B cell (primary cell): Measurements from ENCODE around the gene C1QBP. TPM values are rescaled to one million over a fixed set of nuclear protein-coding genes. Genes with fewer than 3 reads are reported as not detected.
"Not testable (repeated sequence)": the region's sequence is repeated elsewhere in the genome, so short reads cannot be mapped to it uniquely, and the experiment has no call there.

ENCODE experiments used
- ATAC-seq: fragments of 200-7000 bp; cut with Tn5 transposase; one replicate; pipeline ENCODE4 v1.10.0; 2021; ENCODE audit warnings: low read depth, mild to moderate bottlenecking, moderate number of reproducible peaks, moderate library complexity
- CTCF ChIA-PET: fragments of 350-600 bp; sonication (Branson Sonifier 250); formaldehyde crosslinking; loops from one replicate; lab custom pipeline; 2021; ENCODE audit warnings: antibody characterized with exemption, inconsistent platforms; lab: Charles Lee
- POLR2A ChIA-PET: fragments of 350-600 bp; sonication (Branson Sonifier 250); formaldehyde crosslinking; loops from one replicate; lab custom pipeline; 2021; ENCODE audit warnings: antibody characterized with exemption; lab: Charles Lee
- DNase-seq: peaks from one replicate; pipeline ENCODE4 v3.0.0; 2013
- H2AFZ ChIP-seq: 2 replicates; pipeline ENCODE4 v1.6.1; 2012; ENCODE audit warnings: mild to moderate bottlenecking, low read depth, low read length; ENCODE audit not compliant: insufficient read depth, poor library complexity, severe bottlenecking
- H3K27ac ChIP-seq, 2 donors: 1 replicate in 1 of 2; 2 replicates in 1 of 2; pipeline ENCODE4 v1.5.1; 2012 to 2013; ENCODE audit warnings: low read length in 2 of 2, mild to moderate bottlenecking in 2 of 2, moderate library complexity in 1 of 2
- H3K27me3 ChIP-seq, 4 experiments: fragments of 200-600 bp in 1 of 4; sonication (generic) in 1 of 4; replicated peaks in 1 of 4; 1 replicate in 2 of 4; 2 replicates in 2 of 4; pipeline versions ENCODE4 v1.6.1 to v1.7.0; 2013 to 2016; ENCODE audit warnings: low read length in 3 of 4, mild to moderate bottlenecking in 2 of 4, mixed read lengths in 1 of 4, moderate library complexity in 1 of 4; ENCODE audit not compliant: insufficient read depth in 4 of 4, control insufficient read depth in 3 of 4; ENCODE audit errors: control extremely low read depth in 1 of 4
- H3K36me3 ChIP-seq, 2 experiments: replicated peaks in 1 of 2; 1 replicate in 1 of 2; 2 replicates in 1 of 2; pipeline versions ENCODE4 v1.6.1 to v1.7.1; 2013; ENCODE audit warnings: low read length in 1 of 2; ENCODE audit not compliant: insufficient read depth in 2 of 2, control insufficient read depth in 1 of 2; ENCODE audit errors: control extremely low read depth in 1 of 2, extremely low read depth in 1 of 2
- H3K4me1 ChIP-seq, 2 donors: fragments of 200-600 bp in 1 of 2; sonication (generic) in 1 of 2; 1 replicate in 1 of 2; 2 replicates in 1 of 2; pipeline versions ENCODE4 v1.5.1 to v1.6.1; 2013 to 2017; ENCODE audit warnings: low read length in 2 of 2; ENCODE audit not compliant: control insufficient read depth in 2 of 2, insufficient read depth in 2 of 2
- H3K4me2 ChIP-seq: replicated peaks from 2 replicates; pipeline ENCODE3; 2012; ENCODE audit warnings: mild to moderate bottlenecking, low read depth, low read length; ENCODE audit not compliant: poor library complexity, severe bottlenecking
- H3K4me3 ChIP-seq, 5 experiments: fragments of 200-600 bp in 1 of 5; sonication (generic) in 1 of 5; 1 replicate in 3 of 5; 2 replicates in 2 of 5; pipeline versions ENCODE4 v1.5.1 to v1.7.0; 2011 to 2016; ENCODE audit warnings: low read length in 4 of 5, mild to moderate bottlenecking in 4 of 5, low read depth in 2 of 5, control low read depth in 1 of 5, moderate library complexity in 1 of 5; ENCODE audit not compliant: insufficient read depth in 1 of 5; ENCODE audit errors: control extremely low read depth in 1 of 5, extremely low read depth in 1 of 5
- H3K79me2 ChIP-seq: fragments of 200-600 bp; sonication (generic); one replicate; pipeline ENCODE4 v1.6.0; 2016; ENCODE audit warnings: low read length; ENCODE audit not compliant: control insufficient read depth, insufficient read depth
- H3K9ac ChIP-seq: fragments of 200-600 bp; sonication (generic); 2 replicates; pipeline ENCODE4 v1.6.1; 2017; ENCODE audit warnings: mild to moderate bottlenecking, low read length, moderate library complexity
- H3K9me3 ChIP-seq, 3 donors: one replicate each; pipeline versions ENCODE4 v1.6.1 to v1.7.1; 2013; ENCODE audit warnings: low read length in 2 of 3; ENCODE audit not compliant: control insufficient read depth in 2 of 3, insufficient read depth in 1 of 3; ENCODE audit errors: control extremely low read depth in 1 of 3
- H4K20me1 ChIP-seq: 2 replicates; pipeline ENCODE4 v1.6.0; 2012; ENCODE audit warnings: mild to moderate bottlenecking, low read length; ENCODE audit not compliant: insufficient read depth, control insufficient read depth, poor library complexity, severe bottlenecking
- H3K27ac Mint-ChIP-seq: one replicate; pipeline ENCODE4 v1.8.0; 2021; ENCODE audit warnings: mixed read lengths
- H3K27me3 Mint-ChIP-seq: one replicate; pipeline ENCODE4 v1.8.0; 2021; ENCODE audit warnings: mixed read lengths
- H3K4me1 Mint-ChIP-seq: one replicate; pipeline ENCODE4 v1.8.0; 2021; ENCODE audit warnings: mixed read lengths
- H3K4me3 Mint-ChIP-seq: one replicate; pipeline ENCODE4 v1.8.0; 2021; ENCODE audit warnings: mixed read lengths
- H3K9me3 Mint-ChIP-seq: one replicate; pipeline ENCODE4 v1.8.0; 2022; ENCODE audit warnings: mixed read lengths; ENCODE audit not compliant: insufficient read depth
- CTCF ChIP-seq: fragments of 200-600 bp; IDR thresholded peaks from one replicate; pipeline ENCODE4 v1.8.0; 2022; ENCODE audit warnings: antibody characterized with exemption, mild to moderate bottlenecking
- EZH2 ChIP-seq: IDR thresholded peaks from 2 replicates; pipeline ENCODE4 v1.6.1; 2012; ENCODE audit warnings: borderline replicate concordance, low read depth, mild to moderate bottlenecking, moderate library complexity, low read length; ENCODE audit not compliant: insufficient read depth, poor library complexity, severe bottlenecking
- WGBS: methylation state at CpG from one replicate; pipeline ENCODE4 v1.1.5; 2013; ENCODE audit warnings: missing lambda C conversion rate; ENCODE audit not compliant: insufficient coverage; 5-methylcytosine and 5-hydroxymethylcytosine counted together
- intact Hi-C: fragments of 100-400 bp; cut with micrococcal nuclease; formaldehyde crosslinking; loops from one replicate; pipeline ENCODE4 v1.10.0; 2022
- polyA plus RNA-seq: library from polyadenylated mRNA; depleted of rRNA; stranded (reverse); fragments of >200 nt; gene quantifications from 2 replicates; pipeline ENCODE4 v1.2.3, GENCODE V29; 2012
- total RNA-seq, 2 donors: library from RNA; stranded (reverse); fragments of 120-200 nt in 1 of 2; gene quantifications; 1 replicate in 1 of 2; 2 replicates in 1 of 2; pipeline versions ENCODE4 v1.2.3 to v1.2.4, GENCODE V29; 2013 to 2022

The C1QBP gene
- total and polyA plus RNA-seq, 2 donors (not counting 1 experiment from before 2014, with no cell fraction given), result 60.3 to 62.2 TPM

DNA sequence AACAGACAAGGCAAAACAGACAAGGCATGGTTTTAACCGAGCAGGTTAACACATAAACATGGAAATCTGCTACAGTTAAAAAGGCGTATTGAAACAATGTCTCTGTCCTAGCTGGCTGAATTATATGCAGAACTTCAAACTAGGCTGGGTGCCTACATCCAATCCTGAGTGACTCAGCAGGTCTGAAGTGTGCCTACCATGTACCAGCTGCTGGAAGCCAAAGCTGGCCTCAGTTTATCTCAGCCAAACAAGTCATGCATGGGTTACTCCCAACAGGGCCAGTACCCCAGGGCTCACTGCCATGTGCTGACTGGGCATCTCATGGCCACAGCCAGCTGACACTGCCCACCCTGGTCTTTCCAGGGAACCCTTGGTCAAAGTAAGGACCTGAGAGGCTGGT lies 4.0 kb downstream of the C1QBP start:
- Histone ChIP-seq H3K79me2 (peaks cover 53% of the 10 kb centered on the region), H4K20me1 (peaks cover 16% of the 10 kb centered on the region), H3K4me1 (peaks cover 14 to 26% of the 10 kb centered on the region in 2 donors), H3K27ac (peak overlapping the region in 1 of 2 donors; percentile 9), H3K9ac (no peak overlapping the region), H3K4me3 (no peak overlapping the region), H3K36me3 (peaks cover 1 to 63% of the 10 kb centered on the region in 2 experiments), H3K9me3 (no peaks in the 10 kb centered on the region), H3K4me2 (no peak overlapping the region), H3K27me3 (no peaks in the 10 kb centered on the region), H2AFZ (no peak overlapping the region)
- DNase-seq (no peak), ATAC-seq (no peak)
- POLR2A ChIA-PET, result interaction anchor here (1.0 kb wide), 1 partner anchor 15 kb away, joined by 8 read pairs; the partner anchor contains the start of genes NUP88 and RPAIN
- Mint-ChIP-seq H3K4me1 (peaks cover 28% of the 10 kb centered on the region), H3K27me3 (no peaks in the 10 kb centered on the region), H3K9me3 (no peaks in the 10 kb centered on the region), H3K4me3 (no peak overlapping the region), H3K27ac (no peak overlapping the region)
- WGBS, result 100% methylated on average over 2 of the region's 2 CpGs
- intact Hi-C loops, result no loop called here
- CTCF ChIA-PET, result interaction anchor here (0.7 kb wide), 1 partner anchor 11 kb away, joined by 3 read pairs; no protein-coding TSS in a partner anchor
- TF ChIP-seq EZH2 (no peak), CTCF (no peak)

DNA sequence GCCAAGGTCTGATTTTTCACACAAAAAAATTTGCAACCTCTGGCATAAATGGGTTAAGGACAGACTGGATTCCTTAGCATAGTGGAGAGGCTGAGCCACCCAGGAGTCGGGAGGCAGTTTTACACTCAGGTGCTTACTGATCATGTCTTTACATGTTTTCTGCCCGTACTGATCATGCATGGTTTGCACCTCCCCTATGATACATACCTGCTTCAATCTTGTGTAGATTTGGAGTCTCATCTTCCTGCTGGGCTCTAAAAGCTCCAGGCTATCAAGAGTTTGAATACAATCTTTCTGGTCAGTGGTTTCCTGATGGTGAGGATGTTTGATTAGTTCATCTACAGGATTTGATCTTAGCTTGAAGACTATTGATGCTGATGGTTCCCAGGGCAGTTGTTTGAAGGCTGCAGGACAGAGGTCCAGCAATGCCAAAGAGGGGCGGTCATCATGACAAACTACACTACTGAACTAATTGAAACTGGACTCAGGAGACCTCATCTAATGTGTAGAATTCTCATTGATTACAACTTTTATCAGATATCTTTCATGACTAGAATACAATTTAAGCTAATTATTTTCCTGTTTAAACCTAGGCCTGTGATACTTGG lies 6.9 kb downstream of the C1QBP start:
- Mint-ChIP-seq H3K27ac (peak overlapping the region; percentile 17), H3K4me3 (no peak overlapping the region), H3K27me3 (no peaks in the 10 kb centered on the region), H3K9me3 (no peaks in the 10 kb centered on the region), H3K4me1 (peaks cover 13% of the 10 kb centered on the region)
- peaks cover 54% of the 10 kb centered on the region for H3K79me2 ChIP-seq
- intact Hi-C loops, result no loop called here
- H2AFZ ChIP-seq, result no peak overlapping the region
- WGBS, result 83% methylated on average over 1 of the region's 3 CpGs
- no peak overlapping the region for H3K4me3 ChIP-seq
- DNase-seq (no peak), ATAC-seq (no peak)
- H3K9ac ChIP-seq, result no peak overlapping the region
- peaks cover 0 to 84% of the 10 kb centered on the region in 2 experiments for H3K36me3 ChIP-seq
- H4K20me1 ChIP-seq, result peaks cover 35% of the 10 kb centered on the region
- POLR2A ChIA-PET, result no interaction called here
- no peak overlapping the region for H3K27ac ChIP-seq
- CTCF ChIA-PET, result interaction anchor here (1.8 kb wide), 1 partner anchor 9 kb away, joined by 7 read pairs; no protein-coding TSS in a partner anchor
- no peaks in the 10 kb centered on the region for H3K27me3 ChIP-seq
- no peak overlapping the region for H3K4me2 ChIP-seq
- H3K4me1 ChIP-seq, result peaks cover 0 to 3% of the 10 kb centered on the region in 2 donors
- no peaks in the 10 kb centered on the region for H3K9me3 ChIP-seq
- TF ChIP-seq EZH2 (no peak), CTCF (no peak)

DNA sequence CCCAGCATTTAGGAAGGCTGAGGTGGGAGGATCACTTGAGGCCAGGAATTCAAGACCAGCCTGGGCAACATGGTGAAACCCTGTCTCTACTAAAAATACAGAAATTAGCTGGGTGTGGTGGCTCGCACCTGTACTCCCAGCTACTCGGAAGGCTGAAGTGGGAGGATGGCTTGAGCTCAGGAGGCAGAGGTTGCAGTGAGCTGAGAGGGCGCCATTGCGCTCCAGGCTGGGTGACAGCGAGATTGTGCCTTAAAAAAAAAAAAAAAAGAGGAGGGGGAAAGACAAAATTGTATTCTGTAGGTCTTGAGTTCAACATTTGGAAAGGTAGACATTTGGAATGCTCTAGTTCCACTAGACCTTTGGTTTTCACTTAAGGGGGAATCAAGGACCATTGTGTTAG lies 7.7 kb downstream of the C1QBP start:
- H3K4me3 Mint-ChIP-seq, H3K9me3 Mint-ChIP-seq, H3K9me3 ChIP-seq, H3K27me3 ChIP-seq, H3K4me1 ChIP-seq, H3K4me3 ChIP-seq, H2AFZ ChIP-seq, H3K4me1 Mint-ChIP-seq, H3K27me3 Mint-ChIP-seq, POLR2A ChIA-PET, H3K4me2 ChIP-seq, CTCF ChIA-PET, DNase-seq, H3K27ac ChIP-seq, intact Hi-C loops, H3K9ac ChIP-seq, ATAC-seq: not testable (repeated sequence)
- peaks cover 37% of the 10 kb centered on the region for H4K20me1 ChIP-seq
- H3K27ac Mint-ChIP-seq, result peak overlapping the region; percentile 67
- peaks cover 0 to 88% of the 10 kb centered on the region in 2 experiments for H3K36me3 ChIP-seq
- WGBS, result 73% methylated on average over 3 of the region's 5 CpGs
- H3K79me2 ChIP-seq, result peaks cover 50% of the 10 kb centered on the region
